ENCODE data around the gene SDHB. TPM values are rescaled to one million over a fixed set of nuclear protein-coding genes. Genes with fewer than 3 reads are reported as not detected.

Gene SDHB
- total and polyA plus RNA-seq, 10 of the 15 experiments (the other 5 are each of a cell fraction or from before 2014, with no cell fraction given), result 101 to 319 (median 188) TPM

- BruUV-seq (replicated peaks), result no TSS peak
- CTCF ChIA-PET, result interaction anchor here (0.6 to 1.2 kb wide), 2 partner anchors 45 to 469 kb away, joined by 3 read pairs; no protein-coding TSS in a partner anchor
- POLR2A ChIA-PET, result interaction anchor here (0.6 kb wide), 1 partner anchor 357 kb away, joined by 4 read pairs; no protein-coding TSS in a partner anchor
- intact Hi-C loops (cut with micrococcal nuclease; ENCODE audit: unreplicated experiment), result no loop called here
- FAIRE-seq (no peak), DNase-seq (ENCODE audit: low read depth, low spot score) (no peak), ATAC-seq (no peak)
- in situ Hi-C loops (cut with MboI), result no loop called here
- Histone ChIP-seq H3K9ac (ENCODE audit: control insufficient read depth, insufficient read depth, low read length) (no peak overlapping the region), H3K79me2 (ENCODE audit: control insufficient read depth, insufficient read depth, low read length) (no peaks in the 10 kb centered on the region), H3K4me2 (ENCODE audit: control insufficient read depth, insufficient read depth) (no peak overlapping the region), H3K4me1 (ENCODE audit: control insufficient read depth, insufficient read depth, low read length) (peaks cover 8% of the 10 kb centered on the region), H2AFZ (ENCODE audit: control insufficient read depth, low read depth, low read length) (no peak overlapping the region), H3K27me3 (replicated peaks in 1 of 2; ENCODE audit: control insufficient read depth in 2 of 2, insufficient read depth in 2 of 2, low read length in 1 of 2) (no peaks in the 10 kb centered on the region), H4K20me1 (ENCODE audit: control insufficient read depth, insufficient read depth) (no peaks in the 10 kb centered on the region), H3K9me3 (replicated peaks; ENCODE audit: control insufficient read depth, insufficient read depth, low read length) (no peaks in the 10 kb centered on the region), H3K36me3 (ENCODE audit: control insufficient read depth in 2 of 2, insufficient read depth in 2 of 2, low read length in 1 of 2) (peaks cover 0 to 3% of the 10 kb centered on the region in 2 experiments; a peak in 2 of 4 replicates), H3K27ac (ENCODE audit: control insufficient read depth, insufficient read depth) (no peak overlapping the region), H3K4me3 (no peak overlapping the region)
- TF ChIP-seq MEF2B (IDR thresholded peaks at IDR 0.05; ENCODE audit: partially characterized antibody, poor library complexity, severe bottlenecking), result no peak
- TF ChIP-seq CEBPB (IDR thresholded peaks at IDR 0.05; ENCODE audit: borderline replicate concordance in 1 of 2, low read depth in 2 of 2, low read length in 2 of 2), result no peak
- no peak for TF ChIP-seq ESRRA (IDR thresholded peaks at IDR 0.05; ENCODE audit: low read length)
- TF ChIP-seq CBX5 (IDR thresholded peaks at IDR 0.05; ENCODE audit: low read depth), result no peak
- no peak for TF ChIP-seq MYC (IDR thresholded peaks at IDR 0.05; ENCODE audit: insufficient read depth, insufficient read length, insufficient replicate concordance, low read length, severe bottlenecking)
- TF ChIP-seq NFXL1 (IDR thresholded peaks at IDR 0.05; ENCODE audit: borderline replicate concordance), result no peak
- no peak for TF ChIP-seq SMARCA5 (IDR thresholded peaks at IDR 0.05)
- TF ChIP-seq ZBTB33 (IDR thresholded peaks at IDR 0.05), result no peak
- no peak for TF ChIP-seq SMAD5 (IDR thresholded peaks at IDR 0.05; ENCODE audit: low read depth)
- TF ChIP-seq E2F8 (IDR thresholded peaks at IDR 0.05; ENCODE audit: low read depth, partially characterized antibody), result no peak
- TF ChIP-seq IRF4 (IDR thresholded peaks at IDR 0.05; ENCODE audit: low read depth, low read length), result no peak
- no peak for TF ChIP-seq TCF7 (IDR thresholded peaks at IDR 0.05; ENCODE audit: borderline replicate concordance)
- TF ChIP-seq SPI1 (IDR thresholded peaks at IDR 0.05; ENCODE audit: borderline replicate concordance, insufficient read depth, low read depth, low read length), result no peak
- no peak for TF ChIP-seq NFIC (IDR thresholded peaks at IDR 0.05; ENCODE audit: low read depth, low read length)
- TF ChIP-seq HCFC1 (IDR thresholded peaks at IDR 0.05; ENCODE audit: low read length), result no peak
- TF ChIP-seq ZNF622 (IDR thresholded peaks at IDR 0.05), result no peak
- 95% methylated on average over 19 of the region's 19 CpGs for WGBS (ENCODE audit: insufficient coverage, insufficient replicate concordance, low lambda C conversion rate, missing lambda C conversion rate)
- SMC1A ChIA-PET (ENCODE audit: uncharacterized antibody, unreplicated experiment), result interaction anchor here (0.6 kb wide), 1 partner anchor 515 kb away, joined by 3 read pairs; no protein-coding TSS in a partner anchor
- RAD21 ChIA-PET (ENCODE audit: unreplicated experiment), result no interaction called here
These were observed 48.5 kb downstream of the SDHB start for GRCh38 chr1:17005365-17005740.

Measured in GM12878 (cell line).